NCI-H748 (cell line): Measurements from ENCODE around the gene COL2A1.
A peak's percentile ranks its signal among the peaks of the same experiment; 100 is the strongest.

ENCODE experiments used
- DNase-seq: peaks from one replicate; lab custom pipeline; 2025; ENCODE audit not compliant: unreplicated experiment; lab: John Stamatoyannopoulos, UW

COL2A1 gene

GRCh38 chr12:47991106-47992061, 12.9 kb downstream of the COL2A1 start:
- DNase-seq, result no peak

DNA sequence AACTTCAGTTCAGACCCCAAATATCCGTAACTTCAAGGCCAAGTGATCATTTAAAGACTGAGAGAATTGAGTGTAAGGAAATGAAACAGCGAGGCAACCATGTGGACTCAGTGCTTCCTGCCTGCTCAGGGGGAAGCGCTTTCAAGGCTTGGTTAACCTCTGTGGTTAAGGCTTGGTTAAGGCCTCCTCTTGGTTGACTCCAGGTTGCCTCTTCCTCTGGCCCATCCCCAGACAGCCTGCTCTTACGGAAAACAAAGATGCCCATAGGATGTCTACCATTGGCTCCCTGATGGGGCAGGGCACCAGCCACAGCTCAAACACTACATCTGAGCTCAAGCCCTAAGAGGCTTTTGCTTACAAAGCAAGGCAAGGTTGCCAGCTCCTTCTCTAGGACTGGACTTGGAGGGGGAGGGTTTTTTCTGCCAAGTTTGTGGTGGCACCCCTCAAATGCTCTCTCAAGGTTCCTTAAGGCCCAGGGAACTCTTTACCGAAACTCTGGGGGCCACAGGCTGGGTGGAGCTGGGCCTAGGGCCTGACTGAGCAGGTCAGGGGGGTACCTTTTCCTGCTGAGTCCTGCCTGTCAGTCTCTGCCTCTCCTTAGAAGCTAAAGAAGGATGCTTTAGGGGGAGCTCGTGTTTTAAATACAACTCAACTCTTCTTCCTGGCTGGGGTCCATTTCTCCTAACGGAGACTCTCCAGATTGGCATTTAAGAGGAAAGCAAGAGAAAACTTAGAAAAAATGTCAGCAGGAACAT, 13.7 kb downstream of the COL2A1 start:
- DNase-seq, result no peak

- no peak for DNase-seq
These were observed 14.6 kb downstream of the COL2A1 start for GRCh38 chr12:47989666-47990065.

- no peak for DNase-seq
These were observed 15.3 kb downstream of the COL2A1 start for GRCh38 chr12:47989023-47989417.

- peak; percentile 37 for DNase-seq
These were observed 15.9 kb downstream of the COL2A1 start for GRCh38 chr12:47988073-47989022.

DNA sequence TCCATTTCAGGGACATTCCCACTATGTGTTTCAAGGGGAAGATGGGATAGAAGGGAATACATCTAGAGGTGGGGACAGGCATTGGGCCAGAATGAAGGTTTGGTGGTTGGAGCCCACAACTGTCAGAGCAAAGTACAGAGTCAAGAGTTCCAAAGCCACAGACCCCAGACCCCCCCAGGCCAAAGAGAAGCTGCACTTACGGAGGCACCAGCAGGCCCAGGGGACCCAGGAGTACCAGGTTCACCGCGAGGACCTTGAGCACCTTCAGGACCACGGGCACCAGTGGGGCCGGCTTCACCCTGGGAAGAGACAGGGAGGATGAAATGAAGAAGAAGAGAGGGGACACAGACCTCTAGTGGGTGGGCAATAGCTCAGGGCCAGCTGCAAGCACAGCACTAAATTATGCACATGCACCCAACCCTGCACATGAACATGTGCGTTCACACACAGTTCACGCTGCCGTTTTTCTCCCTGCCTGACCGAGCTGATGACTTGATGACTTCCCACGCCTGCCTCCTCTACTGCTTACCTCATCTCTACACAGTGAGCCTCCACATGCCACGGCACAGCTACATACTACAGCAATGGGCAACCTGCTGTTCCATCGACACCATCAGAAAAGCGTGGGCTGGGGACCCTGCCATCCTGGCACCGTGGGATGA, 16.7 kb downstream of the COL2A1 start:
- DNase-seq, result no peak

DNA sequence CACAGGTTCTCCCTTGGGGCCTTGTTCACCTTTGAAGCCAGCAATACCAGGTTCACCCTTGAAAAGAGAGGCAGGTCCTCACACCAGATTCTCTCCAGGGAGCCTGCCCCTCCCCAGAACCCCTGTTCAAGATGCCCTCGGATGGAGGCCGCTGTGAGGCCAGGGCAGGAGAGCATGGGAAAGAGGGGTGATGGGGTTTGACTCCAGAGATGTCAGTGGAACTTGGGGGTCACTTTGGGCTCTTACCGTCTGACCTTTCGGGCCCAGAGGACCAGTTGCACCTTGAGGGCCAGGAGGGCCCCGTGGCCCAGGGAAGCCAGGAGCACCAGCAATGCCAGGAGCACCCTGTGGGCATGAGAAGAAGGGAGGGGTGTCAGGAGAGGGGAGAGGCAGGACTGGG, 17.4 kb downstream of the COL2A1 start:
- DNase-seq, result no peak

DNA sequence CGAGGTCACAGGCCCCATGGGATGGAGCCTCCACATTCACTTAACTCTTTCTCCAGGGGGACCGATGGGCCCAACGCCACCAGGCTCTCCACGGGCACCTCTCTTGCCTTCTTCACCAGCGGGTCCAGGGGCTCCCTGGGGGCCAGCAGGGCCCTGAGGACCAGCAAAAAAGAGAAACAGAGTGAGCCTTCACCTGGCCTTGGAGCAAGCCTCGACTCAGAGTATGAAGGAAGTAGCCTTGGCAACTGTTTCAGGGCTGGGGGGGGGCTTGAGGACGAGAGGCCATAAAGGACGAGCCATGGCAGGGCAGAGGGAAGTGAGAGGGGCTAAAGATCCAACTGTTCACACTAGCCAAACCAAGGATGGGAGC, 18.0 kb downstream of the COL2A1 start:
- DNase-seq, result no peak

DNA sequence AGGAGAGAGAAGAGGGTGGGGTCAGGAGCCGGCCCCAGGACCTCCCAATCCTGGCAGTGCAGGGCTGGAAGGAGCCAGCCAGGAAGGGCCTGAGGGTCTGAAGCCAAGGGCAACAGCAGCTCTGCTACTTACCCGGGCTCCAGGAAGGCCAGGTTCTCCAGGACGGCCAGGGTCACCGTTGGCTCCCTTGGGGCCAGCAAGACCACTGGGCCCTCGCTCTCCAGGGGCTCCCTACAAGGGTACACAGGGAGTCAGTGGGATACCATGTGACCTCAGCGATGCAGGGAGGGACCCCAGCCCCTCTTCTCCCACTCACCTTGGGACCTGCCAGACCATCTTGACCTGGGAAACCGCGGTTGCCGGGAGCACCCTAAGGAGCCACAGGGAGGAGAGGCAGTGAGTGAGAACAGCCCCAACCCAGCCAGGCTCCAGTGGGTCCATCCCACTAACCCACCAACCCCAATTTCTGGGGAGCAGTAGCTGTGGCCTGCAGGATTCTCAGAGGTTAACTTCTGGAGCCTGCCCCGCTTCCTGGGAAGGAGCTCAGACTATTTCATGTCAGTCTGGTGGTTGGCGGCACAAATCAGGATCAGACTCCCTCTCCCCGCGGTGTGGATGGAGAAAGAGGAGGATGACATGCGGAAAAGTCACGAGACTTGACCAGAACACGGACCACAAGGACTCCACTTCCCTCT, 18.5 kb downstream of the COL2A1 start:
- DNase-seq, result no peak

DNA sequence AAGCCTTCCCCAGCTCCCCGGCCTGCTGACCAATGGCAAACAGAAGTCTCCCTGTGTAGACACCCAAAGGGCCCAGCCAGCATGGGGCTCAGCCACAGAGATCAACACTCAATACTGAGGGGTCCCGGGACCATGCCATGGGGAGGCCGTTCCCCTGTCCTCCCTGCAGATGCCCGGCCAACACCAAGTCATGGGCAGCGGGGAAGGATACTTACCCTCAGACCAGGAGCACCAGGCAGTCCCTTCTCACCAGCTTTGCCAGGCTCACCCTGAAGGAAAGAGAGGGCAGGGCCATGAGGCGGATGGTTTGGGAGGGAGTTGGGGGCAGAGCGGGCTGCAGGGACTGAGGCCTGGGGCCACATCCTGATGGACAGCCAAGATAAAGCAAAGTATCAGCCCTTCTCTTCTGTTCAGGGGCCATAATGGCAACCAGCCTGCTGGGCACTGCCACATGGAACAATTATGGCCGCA, 19.9 kb downstream of the COL2A1 start:
- DNase-seq, result no peak

DNA sequence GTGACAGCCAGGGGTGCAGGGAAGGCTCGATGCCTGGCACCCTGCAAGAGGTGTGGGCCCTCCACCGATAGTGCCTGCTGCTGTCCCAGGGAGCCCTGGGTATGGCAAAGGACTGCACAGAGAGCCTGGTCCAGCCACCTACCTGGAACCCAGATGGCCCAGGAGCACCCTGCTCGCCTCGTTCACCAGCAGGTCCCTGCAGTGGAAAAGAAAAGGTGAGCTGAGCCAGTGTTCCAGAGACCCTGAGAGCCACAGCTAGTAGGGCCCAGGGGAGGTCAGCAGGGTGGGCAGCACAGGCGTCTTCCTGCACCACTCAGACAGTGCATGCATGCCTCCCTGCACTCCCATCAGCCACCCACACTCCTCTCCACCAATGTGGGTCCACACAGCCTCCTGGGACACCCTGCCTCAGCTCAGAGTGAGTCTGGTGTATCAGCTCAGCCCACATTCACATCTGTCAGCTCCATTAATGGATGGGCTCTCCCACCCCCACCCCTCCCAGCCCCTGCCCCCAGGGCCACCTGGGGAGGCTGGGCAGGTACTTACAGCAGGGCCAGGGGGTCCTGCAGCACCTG, 20.6 kb downstream of the COL2A1 start:
- DNase-seq, result no peak

- no peak for DNase-seq
These were observed 21.5 kb downstream of the COL2A1 start for GRCh38 chr12:47982770-47983169.

DNA sequence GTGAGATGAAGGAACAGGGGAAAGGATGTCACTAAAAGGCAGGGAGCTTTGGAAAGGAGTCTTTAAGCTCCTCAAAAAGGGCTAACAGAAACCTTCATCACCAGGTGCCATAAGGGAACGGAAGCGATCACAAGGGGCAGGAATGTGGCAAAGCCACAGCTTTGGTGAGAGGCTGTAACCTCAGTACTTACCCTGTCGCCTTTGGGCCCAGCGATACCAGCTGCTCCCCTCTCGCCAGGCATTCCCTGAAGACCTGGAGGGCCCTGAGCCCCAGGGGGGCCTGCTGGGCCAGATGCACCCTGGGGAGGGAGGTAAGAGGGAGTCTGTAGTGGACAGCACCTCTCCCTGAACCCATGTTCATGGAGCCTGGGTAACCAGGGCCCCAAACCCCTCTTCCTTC, 22.0 kb downstream of the COL2A1 start:
- no peak for DNase-seq

GRCh38 chr12:47981496-47982260, 22.6 kb downstream of the COL2A1 start:
- no peak for DNase-seq

DNA sequence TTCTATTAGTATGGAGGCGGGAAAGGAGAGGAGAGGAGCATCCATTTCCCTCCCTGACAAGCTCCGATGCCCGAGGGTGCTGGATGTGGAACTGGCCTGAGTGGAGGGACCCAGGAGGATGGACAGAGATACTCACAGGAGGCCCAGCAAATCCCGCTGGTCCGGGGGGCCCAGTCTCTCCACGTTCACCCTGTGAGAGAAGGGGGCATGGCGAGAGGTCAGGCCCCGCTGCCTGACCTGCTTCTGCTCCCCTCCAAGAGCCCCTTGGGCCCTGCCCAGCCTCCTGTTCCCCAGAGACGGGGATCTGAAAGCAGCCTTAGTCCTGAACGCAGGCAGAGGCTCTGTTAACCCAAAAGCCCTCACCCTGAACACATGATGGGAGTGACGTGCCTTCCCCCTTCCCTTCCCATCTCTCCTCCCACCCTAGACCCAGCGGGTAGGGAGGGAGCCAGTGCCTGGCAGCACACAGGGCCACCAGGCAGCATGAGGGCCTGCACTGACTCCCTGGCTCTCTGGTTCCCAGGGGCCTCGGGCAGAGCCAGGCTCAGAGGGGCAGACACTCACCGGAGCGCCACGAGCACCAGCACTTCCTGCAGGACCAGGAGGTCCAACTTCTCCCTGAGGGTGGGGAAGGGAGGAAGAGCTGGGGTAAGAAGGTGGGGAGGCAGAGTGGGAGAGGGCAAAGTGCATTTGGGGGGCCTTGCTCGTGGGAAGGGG, 23.3 kb downstream of the COL2A1 start:
- DNase-seq, result no peak

DNA sequence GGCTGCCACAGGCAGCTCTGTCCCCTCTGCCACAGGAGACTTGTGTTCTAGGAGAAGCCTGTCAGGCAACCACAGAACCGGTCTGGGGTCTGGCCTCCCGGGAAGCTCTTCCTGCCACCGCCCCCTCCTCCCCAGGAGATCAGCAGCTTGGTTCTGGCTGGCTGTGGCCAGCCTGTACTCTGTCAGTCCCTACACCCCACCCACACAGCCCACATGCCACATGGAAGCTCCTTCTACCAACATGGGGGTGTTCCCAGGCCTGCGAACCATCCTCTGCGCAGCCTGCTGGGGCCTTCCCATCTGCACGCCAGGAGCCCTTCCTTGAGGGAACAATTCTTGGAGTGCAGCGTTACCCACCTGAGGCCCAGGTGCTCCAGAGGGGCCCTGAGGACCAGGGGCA, 24.1 kb downstream of the COL2A1 start:
- no peak for DNase-seq

GRCh38 chr12:47979686-47980085, 24.6 kb downstream of the COL2A1 start:
- no peak for DNase-seq

- no peak for DNase-seq
These were observed 25.1 kb downstream of the COL2A1 start for GRCh38 chr12:47979166-47979565.
